ENCODE data around the gene SMARCC1. TPM values are rescaled to one million over a fixed set of nuclear protein-coding genes. Genes with fewer than 3 reads are reported as not detected.
A peak's percentile ranks its signal among the peaks of the same experiment; 100 is the strongest.

The SMARCC1 gene
- total and polyA plus RNA-seq, 2 of the 4 experiments (the other 2 are of a cell fraction): 18.6 to 39.6 TPM

GRCh38 chr3:47612879-47613278 is 168.8 kb downstream of the SMARCC1 start:
- H4K5ac ChIP-seq (ENCODE audit: low read depth, low read length): no peak overlapping the region; the same call in 1 of the 2 replicates
- no peak overlapping the region for H2AK9ac ChIP-seq (replicated peaks; ENCODE audit: low read depth, low read length, poor library complexity)
- DNase-seq (no peak), ATAC-seq (ENCODE audit: low read depth) (no peak)
- 0 out of 2 replicates have a peak overlapping the region, but pooled peaks have one; percentile 50 for H3K4ac ChIP-seq (ENCODE audit: low read depth, low read length)
- no peaks in the 10 kb centered on the region for H3K9me3 ChIP-seq (ENCODE audit: control insufficient read depth, insufficient read depth, low read length)
- no peak overlapping the region for H3K23ac ChIP-seq (ENCODE audit: low read depth, low read length)
- no peaks in the 10 kb centered on the region for H3K27me3 ChIP-seq (ENCODE audit: control insufficient read depth, insufficient read depth, low read length)
- no peak overlapping the region for H3K4me3 ChIP-seq (ENCODE audit: insufficient read depth, low read depth, low read length)
- no peak for TF ChIP-seq SMC3 (IDR thresholded peaks at IDR 0.05; ENCODE audit: low read depth, low read length)
- no peak for TF ChIP-seq RFX5 (IDR thresholded peaks at IDR 0.05; ENCODE audit: low read depth, low read length)
- no peak for TF ChIP-seq MAFK (IDR thresholded peaks at IDR 0.05; ENCODE audit: low read depth, low read length)
- no peak for TF ChIP-seq CHD1 (IDR thresholded peaks at IDR 0.05; ENCODE audit: low read depth, low read length)
- no peak for TF ChIP-seq POLR2A (IDR thresholded peaks at IDR 0.05; ENCODE audit: low read depth, low read length)
- TF ChIP-seq RAD21 (IDR thresholded peaks at IDR 0.05; ENCODE audit: low read length): no peak
- TF ChIP-seq ELK1 (IDR thresholded peaks at IDR 0.05; ENCODE audit: borderline replicate concordance, low read depth, low read length): no peak
- no peak for TF ChIP-seq USF2 (IDR thresholded peaks at IDR 0.05; ENCODE audit: low read depth, low read length)
- TF ChIP-seq CTCF (conservative IDR thresholded peaks at IDR 0.05; ENCODE audit: low read depth, low read length): no peak
- in situ Hi-C loops (cut with MboI; ENCODE audit: low sequenced_read_pairs): no loop called here
- dilution Hi-C loops (cut with HindIII; ENCODE audit: low sequenced_read_pairs, unreplicated experiment): no loop called here
- peaks cover 8 to 31% of the 10 kb centered on the region in 2 experiments for H3K79me1 ChIP-seq (ENCODE audit: low read depth in 1 of 2, low read length in 2 of 2)
- H3K4me2 ChIP-seq (ENCODE audit: low read depth, low read length): no peak overlapping the region
- H3K18ac ChIP-seq (ENCODE audit: low read depth, low read length): no peak overlapping the region
- peaks cover 20% of the 10 kb centered on the region; the same call in 1 of the 2 replicates for H4K20me1 ChIP-seq (ENCODE audit: insufficient read depth, low read length)
- no peak overlapping the region for H2BK5ac ChIP-seq (ENCODE audit: low read depth, low read length, poor library complexity, severe bottlenecking)
- H2BK120ac ChIP-seq (ENCODE audit: low read depth, low read length): 0 out of 2 replicates have a peak overlapping the region, but pooled peaks have one; percentile 26
- H2BK15ac ChIP-seq (ENCODE audit: low read depth, low read length): no peak overlapping the region
- ChIA-PET POLR2A (ENCODE audit: unreplicated experiment) (no interaction called here), CTCF (interaction anchor here (0.5 to 1.6 kb wide), 2 partner anchors 11 to 23 kb away, joined by 3 read pairs; no protein-coding TSS in a partner anchor)
- H4K8ac ChIP-seq (ENCODE audit: low read depth in 2 of 2, low read length in 2 of 2): no peak overlapping the region
- H3K14ac ChIP-seq (replicated peaks; ENCODE audit: low read depth, low read length): no peak overlapping the region
- peaks cover 5% of the 10 kb centered on the region for H3K4me1 ChIP-seq (ENCODE audit: control insufficient read depth, insufficient read depth, low read length)
- no TSS peak for BruUV-seq (replicated peaks)
- 0 out of 2 replicates have a peak overlapping the region, but pooled peaks have one; percentile 35 for H2AK5ac ChIP-seq (ENCODE audit: low read depth, low read length)
- no peak overlapping the region for H4K91ac ChIP-seq (ENCODE audit: insufficient read depth, low read depth, low read length)
- no peak overlapping the region for H3K9ac ChIP-seq (ENCODE audit: low read depth, low read length)
- peaks cover 13% of the 10 kb centered on the region for H3K9me1 ChIP-seq (ENCODE audit: insufficient read depth, low read length)
- H3K27ac ChIP-seq (ENCODE audit: insufficient read depth, low read length): no peak overlapping the region
- no peak overlapping the region for H2BK20ac ChIP-seq (ENCODE audit: low read depth, low read length)
- no peak overlapping the region for H2AFZ ChIP-seq (replicated peaks; ENCODE audit: low read length, poor library complexity)
- H3K36me3 ChIP-seq (ENCODE audit: control insufficient read depth, insufficient read depth, low read length): peaks cover 20% of the 10 kb centered on the region
- no CpG with 5 or more reads among the region's 2 CpGs for WGBS, 2 experiments (ENCODE audit: extremely low coverage in 2 of 2, insufficient read length in 1 of 2)
- intact Hi-C loops (cut with micrococcal nuclease): no loop called here
- no peak overlapping the region for H3K56ac ChIP-seq (ENCODE audit: extremely low read depth, insufficient read depth, low read length)
